NOMO-1 treated with dmso at 0.1 percent for 144 hours (cell line): ENCODE results near the gene SH2B2.
"Not testable (repeated sequence)": the region's sequence is repeated elsewhere in the genome, so short reads cannot be mapped to it uniquely, and the experiment has no call there.

Experiments used
- DNase-seq: peaks from one replicate; lab custom pipeline; 2025; ENCODE audit not compliant: unreplicated experiment; lab: John Stamatoyannopoulos, UW

The SH2B2 gene

GRCh38 chr7:102303669-102304422, 17.2 kb downstream of the SH2B2 start:
- no peak for DNase-seq

DNA sequence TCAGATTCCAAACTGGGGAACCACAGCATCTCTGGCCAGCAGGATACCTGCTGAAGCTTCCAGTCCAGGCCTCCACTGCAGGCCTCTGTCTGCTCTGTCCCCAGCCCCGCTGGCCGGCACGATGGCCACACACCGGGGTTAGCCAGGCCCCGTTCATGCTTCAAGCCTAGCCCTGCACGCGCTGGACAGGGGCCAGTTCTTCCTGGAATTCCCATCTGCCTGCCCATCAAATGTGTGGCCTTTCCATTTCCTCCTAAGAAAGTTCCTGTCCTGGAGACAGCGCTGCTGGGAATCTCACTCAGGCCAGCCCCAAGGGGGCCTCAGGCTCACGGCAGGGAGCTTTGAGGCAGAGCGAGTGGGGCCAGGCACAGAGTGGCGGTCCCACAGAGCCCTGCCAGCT, 18.0 kb downstream of the SH2B2 start:
- DNase-seq: no peak

DNA sequence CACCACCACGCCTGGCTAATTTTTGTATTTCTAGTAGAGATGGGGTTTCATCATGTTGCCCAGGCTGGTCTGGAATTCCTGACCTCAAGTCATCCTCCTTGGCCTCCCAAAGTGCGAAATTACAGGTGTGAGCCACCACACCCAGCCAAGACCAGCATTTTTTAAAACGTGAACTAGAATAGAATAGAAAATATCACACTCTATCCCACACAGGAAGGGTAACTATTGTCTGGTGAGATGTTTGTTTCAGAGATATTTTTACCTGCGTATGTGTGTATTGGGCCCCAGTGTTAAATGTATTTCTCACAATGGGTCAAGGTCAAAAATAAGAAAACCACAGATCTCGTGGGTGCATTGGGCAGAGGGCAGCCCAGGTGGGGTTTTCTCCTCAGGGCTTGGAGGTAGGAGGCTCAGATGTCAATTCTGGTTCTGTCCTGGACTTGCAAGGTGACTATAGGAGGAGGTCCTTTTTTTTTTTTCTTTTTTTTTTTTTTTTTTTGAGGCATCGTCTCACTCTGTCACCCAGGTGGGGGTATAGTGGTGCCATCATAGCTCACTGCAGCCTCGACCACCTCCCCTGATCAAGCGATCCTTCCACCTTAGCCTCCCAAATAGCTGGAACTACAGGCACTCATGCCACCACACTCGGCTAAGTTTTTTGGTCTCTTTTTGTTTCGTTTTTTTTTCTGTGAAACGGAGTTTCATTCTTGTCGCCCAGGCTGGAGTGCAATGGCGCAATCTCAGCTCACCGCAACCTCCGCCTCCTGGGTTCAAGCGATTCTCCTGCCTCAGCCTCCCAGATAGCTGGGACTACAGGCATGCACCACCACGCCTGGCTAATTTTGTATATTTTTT, 19.0 kb downstream of the SH2B2 start:
- no peak for DNase-seq

- DNase-seq: peak; percentile 99
These were observed 20.4 kb downstream of the SH2B2 start for GRCh38 chr7:102306916-102307677.

GRCh38 chr7:102310414-102310815, 23.7 kb downstream of the SH2B2 start:
- DNase-seq: no peak

GRCh38 chr7:102312317-102312716, 25.6 kb downstream of the SH2B2 start:
- no peak for DNase-seq

- DNase-seq: no peak
These were observed 27.5 kb downstream of the SH2B2 start for GRCh38 chr7:102313997-102314780.

- DNase-seq: no peak
These were observed 30.8 kb downstream of the SH2B2 start for GRCh38 chr7:102317231-102318059.

DNA sequence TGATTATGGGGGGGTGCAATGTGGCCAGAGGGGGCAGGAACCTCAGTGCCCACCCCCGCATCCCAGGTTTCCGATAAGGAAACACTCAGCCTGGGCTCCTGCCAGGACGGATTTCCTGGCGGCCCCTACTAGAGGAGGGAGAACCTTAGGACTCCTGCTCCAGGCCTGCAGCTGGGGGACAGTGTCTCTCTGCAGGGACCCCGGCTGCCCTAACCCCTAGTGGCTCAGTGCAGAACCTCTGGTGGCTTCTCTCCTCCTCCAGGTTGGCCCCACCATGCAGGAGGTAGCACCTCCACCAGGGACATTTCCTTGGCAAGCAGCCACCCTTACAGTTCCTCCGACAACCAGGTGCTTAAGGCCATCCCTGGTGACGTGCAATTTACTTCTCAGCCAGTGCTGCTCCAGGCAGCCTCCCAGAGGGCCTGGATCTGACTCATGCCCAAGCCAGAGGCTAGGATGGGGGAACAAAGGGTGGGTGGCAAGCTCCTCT, 31.9 kb downstream of the SH2B2 start:
- DNase-seq: no peak

- DNase-seq: no peak
These were observed 33.0 kb downstream of the SH2B2 start for GRCh38 chr7:102319671-102320070.

- DNase-seq: no peak
These were observed 33.5 kb downstream of the SH2B2 start for GRCh38 chr7:102320181-102320580.

- no peak for DNase-seq
These were observed 34.1 kb downstream of the SH2B2 start for GRCh38 chr7:102320601-102321350.

- DNase-seq: no peak
These were observed 34.9 kb downstream of the SH2B2 start for GRCh38 chr7:102321351-102322201.

- DNase-seq: no peak
These were observed 35.6 kb downstream of the SH2B2 start for GRCh38 chr7:102322202-102322715.

GRCh38 chr7:102323914-102324195, 37.2 kb downstream of the SH2B2 start:
- no peak for DNase-seq

DNA sequence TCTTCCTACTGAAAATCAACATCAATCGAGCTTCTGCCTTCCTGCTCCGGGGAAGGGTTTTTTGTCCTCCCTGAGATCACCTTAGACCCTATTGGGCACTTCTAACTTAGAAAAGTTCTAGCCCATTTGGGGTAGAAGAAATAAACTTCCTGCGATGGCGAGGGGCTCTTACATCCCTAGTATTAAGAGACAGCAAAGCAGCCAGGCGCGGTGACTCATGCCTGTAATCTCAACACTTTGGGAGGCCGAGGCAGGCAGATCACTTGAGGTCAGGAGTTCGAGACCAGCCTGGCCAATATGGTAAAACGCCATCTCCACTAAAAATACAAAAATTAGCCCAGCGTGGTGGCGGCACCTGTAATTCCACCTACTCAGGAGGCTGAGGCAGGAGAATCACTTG, 38.4 kb downstream of the SH2B2 start:
- DNase-seq: not testable (repeated sequence)

DNA sequence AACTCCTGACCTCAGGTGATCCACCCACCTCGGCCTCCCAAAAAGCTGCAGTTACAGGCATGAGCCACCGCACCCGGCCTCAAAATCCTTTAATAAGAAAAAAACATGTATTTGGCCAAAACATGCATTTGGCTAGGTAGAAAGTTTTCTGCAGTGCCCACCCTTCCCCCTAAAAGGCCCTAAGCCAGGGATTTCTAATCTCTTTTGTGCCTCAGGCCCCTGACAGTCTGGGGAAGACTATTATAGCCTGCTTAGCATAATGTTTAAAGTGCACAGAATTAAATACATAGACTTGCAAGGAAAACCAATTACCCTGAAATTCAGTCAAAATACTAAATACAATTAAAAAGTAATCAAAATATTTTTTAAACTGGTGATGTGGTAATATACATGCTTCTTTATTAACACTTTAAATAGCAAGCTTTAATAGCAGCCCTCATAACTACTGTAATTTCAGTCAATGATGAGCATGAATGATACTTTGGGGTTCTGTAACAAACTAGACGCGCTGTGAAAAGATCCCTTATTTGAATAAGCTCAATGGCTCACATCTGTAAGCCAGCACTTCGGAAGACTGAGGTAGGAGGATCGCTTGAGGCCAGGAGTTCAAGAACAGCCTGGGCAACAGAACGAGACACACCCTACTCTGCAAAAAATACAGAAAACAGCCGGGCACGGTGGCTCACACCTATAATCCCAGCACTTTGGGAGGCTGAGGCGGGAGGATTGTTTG, 39.7 kb downstream of the SH2B2 start:
- no peak for DNase-seq
